B cell (primary cell): Measurements from ENCODE around the gene CPA2.

Source experiments
- EZH2 ChIP-seq: IDR thresholded peaks from 2 replicates; pipeline ENCODE4 v1.6.1; 2012; ENCODE audit warnings: borderline replicate concordance, low read depth, mild to moderate bottlenecking, moderate library complexity, low read length; ENCODE audit not compliant: insufficient read depth, poor library complexity, severe bottlenecking
- TF ChIP-seq, protein P1 (sequence below): fragments of 200-600 bp; IDR thresholded peaks from one replicate; pipeline ENCODE4 v1.8.0; 2022; ENCODE audit warnings: antibody characterized with exemption, mild to moderate bottlenecking

DNA sequence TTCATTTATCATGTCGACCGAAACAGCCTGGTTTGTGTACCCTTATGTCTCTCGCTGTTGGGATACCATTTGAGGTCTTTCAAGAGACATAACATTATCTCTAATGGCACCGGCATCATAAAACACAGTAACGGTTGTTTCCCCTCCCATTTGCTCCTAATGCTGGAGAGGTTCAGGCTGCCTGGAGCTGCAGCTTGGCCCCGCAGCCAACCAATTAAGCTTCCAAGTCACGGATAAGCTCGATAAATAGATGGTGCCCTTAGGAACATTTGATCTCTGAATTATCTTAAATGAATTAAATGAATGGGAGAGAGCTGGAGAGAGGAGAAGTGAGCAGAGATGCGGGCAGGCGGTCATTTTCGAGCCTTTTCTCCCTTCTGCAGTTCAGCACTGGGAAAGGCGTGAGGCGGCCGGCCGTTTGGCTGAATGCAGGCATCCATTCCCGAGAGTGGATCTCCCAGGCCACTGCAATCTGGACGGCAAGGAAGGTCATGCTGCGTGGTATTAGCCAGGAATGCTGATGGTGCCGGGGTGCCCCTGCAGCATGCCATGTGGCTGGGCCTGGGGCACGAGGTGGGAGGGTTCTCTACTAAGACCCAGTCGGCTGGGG lies 38.9 kb downstream of the CPA2 start:
- TF ChIP-seq EZH2, result no peak
- TF ChIP-seq, protein P1, sequence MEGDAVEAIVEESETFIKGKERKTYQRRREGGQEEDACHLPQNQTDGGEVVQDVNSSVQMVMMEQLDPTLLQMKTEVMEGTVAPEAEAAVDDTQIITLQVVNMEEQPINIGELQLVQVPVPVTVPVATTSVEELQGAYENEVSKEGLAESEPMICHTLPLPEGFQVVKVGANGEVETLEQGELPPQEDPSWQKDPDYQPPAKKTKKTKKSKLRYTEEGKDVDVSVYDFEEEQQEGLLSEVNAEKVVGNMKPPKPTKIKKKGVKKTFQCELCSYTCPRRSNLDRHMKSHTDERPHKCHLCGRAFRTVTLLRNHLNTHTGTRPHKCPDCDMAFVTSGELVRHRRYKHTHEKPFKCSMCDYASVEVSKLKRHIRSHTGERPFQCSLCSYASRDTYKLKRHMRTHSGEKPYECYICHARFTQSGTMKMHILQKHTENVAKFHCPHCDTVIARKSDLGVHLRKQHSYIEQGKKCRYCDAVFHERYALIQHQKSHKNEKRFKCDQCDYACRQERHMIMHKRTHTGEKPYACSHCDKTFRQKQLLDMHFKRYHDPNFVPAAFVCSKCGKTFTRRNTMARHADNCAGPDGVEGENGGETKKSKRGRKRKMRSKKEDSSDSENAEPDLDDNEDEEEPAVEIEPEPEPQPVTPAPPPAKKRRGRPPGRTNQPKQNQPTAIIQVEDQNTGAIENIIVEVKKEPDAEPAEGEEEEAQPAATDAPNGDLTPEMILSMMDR, result no peak
